DOHH2 (cell line): ENCODE data around the gene SMAGP.
"Not testable (repeated sequence)": the region's sequence is repeated elsewhere in the genome, so short reads cannot be mapped to it uniquely, and the experiment has no call there.

ENCODE experiments used
- H3F3A ChIP-seq: fragments of 200-600 bp; sonication (generic), shearing (Covaris generic); 2 replicates; pipeline ENCODE4 v1.6.0; 2016; ENCODE audit warnings: antibody characterized with exemption, mild to moderate bottlenecking; ENCODE audit not compliant: control insufficient read depth, insufficient read depth
- H3K27ac ChIP-seq: fragments of 200-600 bp; sonication (generic); 2 replicates; pipeline ENCODE4 v1.5.1; 2014; ENCODE audit warnings: low read depth, mild to moderate bottlenecking, low read length, moderate library complexity
- H3K27me3 ChIP-seq: fragments of 200-600 bp; sonication (generic); 2 replicates; pipeline ENCODE4 v1.6.1; 2014; ENCODE audit warnings: mild to moderate bottlenecking, low read length, mixed read lengths; ENCODE audit not compliant: control insufficient read depth
- H3K36me3 ChIP-seq: fragments of 200-600 bp; sonication (generic); 2 replicates; pipeline ENCODE4 v1.6.1; 2014; ENCODE audit warnings: mild to moderate bottlenecking, low read length, moderate library complexity, mixed read lengths; ENCODE audit not compliant: control insufficient read depth
- H3K4me1 ChIP-seq: fragments of 200-600 bp; sonication (generic); 2 replicates; pipeline ENCODE4 v1.6.1; 2014; ENCODE audit warnings: mild to moderate bottlenecking, low read length, mixed read lengths; ENCODE audit not compliant: control insufficient read depth
- H3K4me2 ChIP-seq: fragments of 200-600 bp; sonication (generic); 2 replicates; pipeline ENCODE4 v1.6.0; 2014; ENCODE audit warnings: mild to moderate bottlenecking, low read length, moderate library complexity
- H3K4me3 ChIP-seq: fragments of 200-600 bp; sonication (generic); 2 replicates; pipeline ENCODE4 v1.5.1; 2014; ENCODE audit warnings: mild to moderate bottlenecking, low read length, mixed read lengths
- H3K79me2 ChIP-seq: fragments of 200-600 bp; sonication (generic); 2 replicates; pipeline ENCODE4 v1.6.1; 2014; ENCODE audit warnings: mild to moderate bottlenecking, low read length, mixed read lengths; ENCODE audit not compliant: control insufficient read depth
- H3K9me2 ChIP-seq: fragments of 200-600 bp; sonication (generic); replicated peaks from 2 replicates; pipeline ENCODE4 v1.6.1; 2014; ENCODE audit warnings: mild to moderate bottlenecking, low read length, mixed read lengths; ENCODE audit not compliant: control insufficient read depth
- H3K9me3 ChIP-seq: fragments of 200-600 bp; sonication (generic); 2 replicates; pipeline ENCODE4 v1.6.1; 2014; ENCODE audit warnings: antibody characterized with exemption, low read length, mixed read lengths; ENCODE audit not compliant: control insufficient read depth, insufficient read depth
- H4K20me1 ChIP-seq: fragments of 200-600 bp; sonication (generic); 2 replicates; pipeline ENCODE4 v1.6.0; 2014; ENCODE audit warnings: low read depth, mild to moderate bottlenecking, antibody characterized with exemption, low read length, moderate library complexity; ENCODE audit not compliant: control insufficient read depth, insufficient read depth
- CTCF ChIP-seq: fragments of 200-600 bp; sonication (generic); IDR thresholded peaks from one replicate; pipeline ENCODE4 v1.5.1; 2014; ENCODE audit warnings: antibody characterized with exemption, mild to moderate bottlenecking, low read depth, low read length; ENCODE audit not compliant: poor library complexity, severe bottlenecking
- EZH2phosphoT487 ChIP-seq: fragments of 200-600 bp; sonication (generic); IDR thresholded peaks from 2 replicates; pipeline ENCODE4 v1.6.1; 2017; ENCODE audit warnings: borderline replicate concordance, mild to moderate bottlenecking, antibody characterized with exemption, low read length, moderate library complexity, mixed read lengths

SMAGP gene

GRCh38 chr12:51270067-51270950 is at the start of gene SMAGP:
TSS of gene SMAGP (minus strand) at chr12:51270415. CDS start at chr12:51269278, 1,137 bp downstream.
- TF ChIP-seq EZH2phosphoT487 (peak; percentile 36; the same call in 1 of the 2 replicates), CTCF (no peak)
- Histone ChIP-seq H3F3A (no peaks in the 10 kb centered on the region), H3K9me3 (no peaks in the 10 kb centered on the region), H3K79me2 (no peaks in the 10 kb centered on the region), H3K36me3 (no peaks in the 10 kb centered on the region), H3K9me2 (no peaks in the 10 kb centered on the region), H3K4me3 (peak within 1 kb of the TSS; percentile 75), H3K27me3 (peaks cover 42% of the 10 kb centered on the region), H3K4me2 (peak within 1 kb of the TSS; percentile 97), H3K27ac (no peak within 1 kb of the TSS), H4K20me1 (0 out of 2 replicates have a peak, but pooled peaks cover 4% of the 10 kb centered on the region), H3K4me1 (peaks cover 13% of the 10 kb centered on the region)

- Histone ChIP-seq H3K9me3 (no peaks in the 10 kb centered on the region), H3K4me2 (no peak overlapping the region), H3K4me3 (no peak overlapping the region), H3K36me3 (no peaks in the 10 kb centered on the region), H3K27ac (no peak overlapping the region), H3K9me2 (no peaks in the 10 kb centered on the region), H3F3A (no peaks in the 10 kb centered on the region), H4K20me1 (no peaks in the 10 kb centered on the region), H3K4me1 (peaks cover 5% of the 10 kb centered on the region), H3K27me3 (peaks cover 47% of the 10 kb centered on the region), H3K79me2 (no peaks in the 10 kb centered on the region)
- TF ChIP-seq EZH2phosphoT487, result no peak
- no peak for TF ChIP-seq CTCF
Observed at GRCh38 chr12:51318846-51319599, 48.8 kb upstream of the SMAGP start.

- H3K4me3 ChIP-seq, H3K9me3 ChIP-seq, H3F3A ChIP-seq, H3K9me2 ChIP-seq, H3K79me2 ChIP-seq, H4K20me1 ChIP-seq, H3K4me2 ChIP-seq, H3K36me3 ChIP-seq, H3K4me1 ChIP-seq, H3K27ac ChIP-seq: not testable (repeated sequence)
- H3K27me3 ChIP-seq, result peaks cover 39% of the 10 kb centered on the region
Observed at GRCh38 chr12:51318057-51318806, 48.0 kb upstream of the SMAGP start.
